MM.1S (cell line): ENCODE data around the gene ENO3.

Experiments used
- DNase-seq: peaks from one replicate; pipeline ENCODE4 v3.0.0-alpha.2; 2015
- H2AFZ ChIP-seq: fragments of 300-600 bp; sonication (generic); 2 replicates; pipeline ENCODE4 v1.6.0; 2016; ENCODE audit warnings: antibody characterized with exemption, low read length
- H3F3A ChIP-seq: fragments of 300-600 bp; sonication (generic); 2 replicates; pipeline ENCODE4 v1.6.1; 2016; ENCODE audit warnings: mild to moderate bottlenecking, antibody characterized with exemption, low read length, moderate library complexity, mixed read lengths; ENCODE audit not compliant: insufficient read depth
- H3K27ac ChIP-seq: fragments of 300-600 bp; sonication (generic); 2 replicates; pipeline ENCODE4 v1.5.1; 2016; ENCODE audit warnings: mild to moderate bottlenecking, low read length
- H3K27me3 ChIP-seq: fragments of 300-600 bp; sonication (generic); replicated peaks from 2 replicates; pipeline ENCODE4 v1.6.0; 2016; ENCODE audit warnings: low read length; ENCODE audit not compliant: insufficient read depth
- H3K36me3 ChIP-seq: fragments of 300-600 bp; sonication (generic); replicated peaks from 2 replicates; pipeline ENCODE4 v1.6.1; 2016; ENCODE audit warnings: mild to moderate bottlenecking, low read length, mixed read lengths; ENCODE audit not compliant: insufficient read depth
- H3K4me1 ChIP-seq: fragments of 300-600 bp; sonication (generic); 2 replicates; pipeline ENCODE4 v1.6.1; 2016; ENCODE audit warnings: low read length, mixed read lengths
- H3K4me2 ChIP-seq: fragments of 300-600 bp; sonication (generic); 2 replicates; pipeline ENCODE4 v1.6.0; 2016; ENCODE audit warnings: low read depth, low read length
- H3K4me3 ChIP-seq: fragments of 300-600 bp; sonication (generic); 2 replicates; pipeline ENCODE4 v1.5.1; 2016; ENCODE audit warnings: low read length, mixed read lengths
- H3K79me2 ChIP-seq: fragments of 300-600 bp; sonication (generic); 2 replicates; pipeline ENCODE4 v1.6.1; 2016; ENCODE audit warnings: mixed run types, low read length, mixed read lengths
- H3K9ac ChIP-seq: fragments of 300-600 bp; sonication (generic); 2 replicates; pipeline ENCODE4 v1.6.1; 2016; ENCODE audit warnings: low read length, mixed read lengths
- H3K9me2 ChIP-seq: fragments of 300-600 bp; sonication (generic); replicated peaks from 2 replicates; pipeline ENCODE4 v1.6.1; 2016; ENCODE audit warnings: mild to moderate bottlenecking, low read length, mixed read lengths; ENCODE audit not compliant: insufficient read depth
- H3K9me3 ChIP-seq: fragments of 300-600 bp; sonication (generic); replicated peaks from 2 replicates; pipeline ENCODE4 v1.6.1; 2016; ENCODE audit warnings: mild to moderate bottlenecking, low read length, mixed read lengths; ENCODE audit not compliant: insufficient read depth
- H4K20me1 ChIP-seq: fragments of 300-600 bp; sonication (generic); 2 replicates; pipeline ENCODE4 v1.6.1; 2016; ENCODE audit warnings: mild to moderate bottlenecking, low read length, moderate library complexity, mixed read lengths; ENCODE audit not compliant: insufficient read depth
- CTCF ChIP-seq: fragments of 300-600 bp; sonication (generic); IDR thresholded peaks from 2 replicates; pipeline ENCODE4 v1.5.1; 2016; ENCODE audit warnings: antibody characterized with exemption, low read length, mixed read lengths
- EZH2 ChIP-seq: fragments of 300-600 bp; sonication (generic); optimal IDR thresholded peaks from 2 replicates; pipeline ENCODE3; 2017; ENCODE audit warnings: low read depth, mild to moderate bottlenecking, antibody characterized with exemption, low read length, mixed read lengths
- EZH2phosphoT487 ChIP-seq: fragments of 300-600 bp; sonication (generic); IDR thresholded peaks from 2 replicates; pipeline ENCODE4 v1.6.1; 2018; ENCODE audit warnings: antibody characterized with exemption, low read length

Gene ENO3

GRCh38 chr17:4934173-4934979 lies 16.5 kb upstream of the ENO3 start:
- peak; percentile 69 for DNase-seq
- no peak overlapping the region for H3K4me3 ChIP-seq
- no peak overlapping the region for H2AFZ ChIP-seq
- no peaks in the 10 kb centered on the region for H3K36me3 ChIP-seq
- H3K4me1 ChIP-seq = peaks cover 18% of the 10 kb centered on the region
- no peaks in the 10 kb centered on the region for H4K20me1 ChIP-seq
- H3K9me3 ChIP-seq = no peaks in the 10 kb centered on the region
- TF ChIP-seq CTCF (0 out of 2 replicates have a peak, but pooled peaks have one; percentile 10), EZH2phosphoT487 (no peak), EZH2 (no peak)
- H3K9me2 ChIP-seq = no peaks in the 10 kb centered on the region
- H3F3A ChIP-seq = peaks cover 9% of the 10 kb centered on the region
- no peak overlapping the region for H3K27ac ChIP-seq
- no peaks in the 10 kb centered on the region for H3K27me3 ChIP-seq
- H3K9ac ChIP-seq = no peak overlapping the region
- peaks cover 22% of the 10 kb centered on the region for H3K79me2 ChIP-seq
- peak overlapping the region; percentile 46; the same call in 1 of the 2 replicates for H3K4me2 ChIP-seq

- Histone ChIP-seq H3K36me3 (no peaks in the 10 kb centered on the region), H3K4me1 (peaks cover 18% of the 10 kb centered on the region), H2AFZ (no peak overlapping the region), H3F3A (peaks cover 19% of the 10 kb centered on the region), H3K4me3 (no peak overlapping the region), H3K27ac (no peak overlapping the region), H3K9ac (no peak overlapping the region), H3K27me3 (no peaks in the 10 kb centered on the region), H3K9me3 (no peaks in the 10 kb centered on the region), H3K4me2 (no peak overlapping the region), H3K79me2 (peaks cover 29% of the 10 kb centered on the region), H4K20me1 (no peaks in the 10 kb centered on the region), H3K9me2 (no peaks in the 10 kb centered on the region)
- TF ChIP-seq EZH2 (no peak), EZH2phosphoT487 (no peak), CTCF (no peak)
- DNase-seq = no peak
These were observed 15.3 kb upstream of the ENO3 start for GRCh38 chr17:4935650-4936049.

DNA sequence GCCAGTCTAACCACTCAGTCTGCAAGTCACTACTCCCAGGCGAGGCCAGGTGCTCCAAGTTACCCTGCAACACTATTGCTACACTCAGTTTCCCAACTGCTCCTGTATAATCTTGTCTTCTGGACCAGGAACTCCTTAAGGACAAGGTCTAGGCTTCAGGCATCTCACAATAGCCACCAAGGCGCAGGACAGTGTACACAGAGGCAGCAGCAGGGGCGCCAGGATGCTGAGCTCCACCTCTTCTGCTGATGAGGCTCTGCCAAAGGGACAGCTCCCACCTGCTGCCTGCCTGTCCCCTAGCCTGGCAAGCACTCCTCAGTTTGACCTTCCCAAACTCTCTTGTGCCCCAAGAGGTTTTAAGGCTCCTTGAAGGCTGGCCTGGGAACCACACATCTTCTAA lies 14.5 kb upstream of the ENO3 start:
- H3F3A ChIP-seq = peaks cover 25% of the 10 kb centered on the region
- H3K9me3 ChIP-seq = no peaks in the 10 kb centered on the region
- H3K27me3 ChIP-seq = no peaks in the 10 kb centered on the region
- no peak for DNase-seq
- H3K9ac ChIP-seq = no peak overlapping the region
- H4K20me1 ChIP-seq = no peaks in the 10 kb centered on the region
- no peaks in the 10 kb centered on the region for H3K36me3 ChIP-seq
- no peak overlapping the region for H3K27ac ChIP-seq
- no peak overlapping the region for H2AFZ ChIP-seq
- TF ChIP-seq EZH2 = no peak
- no peak for TF ChIP-seq CTCF
- H3K79me2 ChIP-seq = peaks cover 37% of the 10 kb centered on the region
- H3K4me1 ChIP-seq = peaks cover 18% of the 10 kb centered on the region
- H3K9me2 ChIP-seq = no peaks in the 10 kb centered on the region
- H3K4me2 ChIP-seq = no peak overlapping the region
- H3K4me3 ChIP-seq = no peak overlapping the region
